Daoy (cell line): ENCODE results near the gene N4BP3. TPM values are rescaled to one million over a fixed set of nuclear protein-coding genes. Genes with fewer than 3 reads are reported as not detected.

Source experiments
- DNase-seq: peaks from one replicate; pipeline ENCODE4 v3.0.0-alpha.2; 2015; ENCODE audit warnings: low read depth
- total RNA-seq: library from RNA; depleted of rRNA; stranded (reverse); fragments of >200 nt; shearing (Covaris generic); gene quantifications from 2 replicates; pipeline ENCODE4 v1.2.3, GENCODE V29; 2014; rRNA removed

The N4BP3 gene
- total RNA-seq, 1 experiment from 2014 or later: 3.5 TPM

GRCh38 chr5:178149199-178149932 is 36.0 kb downstream of the N4BP3 start:
- no peak for DNase-seq

- no peak for DNase-seq
Observed at GRCh38 chr5:178150977-178151734, 37.8 kb downstream of the N4BP3 start.

DNA sequence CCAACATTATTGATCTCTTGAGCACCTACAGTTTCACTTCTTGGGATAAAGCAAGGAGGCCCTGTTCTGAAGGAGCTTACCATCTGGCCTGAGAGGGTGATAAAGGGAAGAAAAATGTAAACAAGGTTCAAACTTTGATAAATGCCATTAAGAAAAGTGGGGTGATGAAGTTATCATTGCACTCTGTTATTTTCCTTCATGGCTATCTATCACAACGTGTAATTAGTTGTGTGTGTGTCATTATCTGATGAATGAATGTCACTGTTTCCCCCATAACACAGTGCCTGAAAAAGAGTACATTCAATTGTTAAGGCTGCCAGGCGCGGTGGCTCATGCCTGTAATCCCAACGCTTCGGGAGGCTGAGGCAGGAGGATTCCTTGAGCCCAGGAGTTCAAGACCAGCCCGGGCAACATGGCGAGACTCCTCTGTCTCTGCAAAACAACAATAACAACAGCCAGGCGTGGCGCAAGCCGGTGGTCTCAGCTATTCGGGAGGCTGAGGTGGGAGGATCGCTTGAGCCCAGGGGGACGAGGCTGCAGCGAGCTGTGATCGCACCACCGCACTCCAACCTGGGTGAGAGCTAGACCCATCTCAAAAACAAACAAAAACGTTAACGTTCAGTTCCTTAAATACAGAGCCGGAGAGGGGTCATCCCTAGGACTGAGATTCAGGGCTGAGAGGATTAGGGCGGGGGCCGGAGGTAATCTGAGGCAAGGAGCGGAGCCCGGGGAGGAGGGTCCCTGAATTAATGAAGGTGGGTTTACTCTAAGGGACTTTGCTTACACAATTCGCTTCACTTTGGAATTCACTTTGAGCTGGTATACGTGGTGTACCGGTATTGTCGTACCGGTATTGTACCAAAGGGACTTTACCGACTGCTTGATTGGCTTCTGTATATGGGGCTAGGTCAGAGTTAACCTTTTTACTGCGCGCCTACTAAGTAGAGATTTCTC is 39.4 kb downstream of the N4BP3 start:
- no peak for DNase-seq

DNA sequence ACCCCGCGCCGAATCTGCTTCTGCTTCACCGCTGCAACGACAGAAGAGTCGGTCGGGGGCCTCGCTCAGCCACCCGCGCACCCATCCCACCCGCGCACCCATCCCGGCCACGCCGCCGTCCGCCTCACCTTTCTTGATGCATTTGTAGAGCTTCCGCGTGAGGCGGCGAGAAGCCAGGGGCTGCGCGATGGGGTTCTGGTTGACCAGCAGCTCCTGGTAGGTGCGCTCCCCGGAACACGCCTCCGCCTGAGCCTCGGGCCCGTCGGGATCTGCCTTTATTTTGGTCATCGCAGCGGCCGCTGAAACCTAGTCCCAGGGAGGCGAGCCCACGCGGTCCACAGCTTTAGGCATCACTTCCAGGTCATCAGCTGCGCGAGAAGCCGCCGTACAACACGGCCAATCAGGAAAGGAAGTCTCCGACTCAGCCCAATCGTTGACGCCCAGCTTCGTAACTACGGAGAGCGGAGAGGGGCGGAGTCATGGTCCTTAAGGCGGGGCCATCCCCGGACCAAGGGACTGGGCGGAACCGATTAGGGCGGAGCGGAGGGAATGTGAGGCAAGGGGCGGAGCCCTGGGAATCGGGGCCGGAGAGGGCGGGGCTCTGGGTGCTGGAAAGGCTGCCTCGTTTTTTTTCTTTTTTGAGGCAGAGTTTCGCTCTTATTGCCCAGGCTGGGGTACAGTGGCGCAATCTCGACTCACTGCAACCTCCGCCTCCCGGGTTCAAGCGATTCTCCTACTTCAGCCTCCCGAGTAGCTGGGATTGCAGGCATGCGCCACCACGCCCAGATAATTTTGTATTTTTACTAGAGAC is 40.4 kb downstream of the N4BP3 start, which contains the start of gene NHP2:
NHP2 (minus strand) TSS at position 356 of the 811 bp plus-strand sequence; CDS start at position 288, 68 bp downstream.
- peak; percentile 99 for DNase-seq

GRCh38 chr5:178155065-178155464 is 41.7 kb downstream of the N4BP3 start:
- DNase-seq: no peak

DNA sequence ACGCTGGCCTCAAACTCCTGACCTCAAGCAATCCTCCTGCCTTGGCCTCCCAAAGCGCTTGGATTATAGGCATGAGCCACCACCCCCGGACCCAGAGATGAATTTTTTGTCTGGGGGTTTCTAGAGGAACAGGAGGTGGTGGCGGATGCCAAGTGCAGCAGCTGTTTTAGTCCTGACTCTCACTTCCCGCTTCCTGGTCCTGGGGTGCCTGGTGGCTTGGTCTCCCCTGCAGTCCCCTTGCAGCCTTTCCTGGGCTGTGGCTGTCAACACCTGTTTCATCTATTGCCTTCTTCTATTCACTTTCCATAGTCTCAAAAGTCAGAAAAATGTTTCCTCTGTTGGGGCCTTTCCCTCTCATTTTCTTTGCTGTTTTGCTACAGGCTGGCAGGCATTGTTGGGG is 46.8 kb downstream of the N4BP3 start:
- no peak for DNase-seq

GRCh38 chr5:178162481-178162880 is 49.1 kb downstream of the N4BP3 start:
- DNase-seq: no peak

DNA sequence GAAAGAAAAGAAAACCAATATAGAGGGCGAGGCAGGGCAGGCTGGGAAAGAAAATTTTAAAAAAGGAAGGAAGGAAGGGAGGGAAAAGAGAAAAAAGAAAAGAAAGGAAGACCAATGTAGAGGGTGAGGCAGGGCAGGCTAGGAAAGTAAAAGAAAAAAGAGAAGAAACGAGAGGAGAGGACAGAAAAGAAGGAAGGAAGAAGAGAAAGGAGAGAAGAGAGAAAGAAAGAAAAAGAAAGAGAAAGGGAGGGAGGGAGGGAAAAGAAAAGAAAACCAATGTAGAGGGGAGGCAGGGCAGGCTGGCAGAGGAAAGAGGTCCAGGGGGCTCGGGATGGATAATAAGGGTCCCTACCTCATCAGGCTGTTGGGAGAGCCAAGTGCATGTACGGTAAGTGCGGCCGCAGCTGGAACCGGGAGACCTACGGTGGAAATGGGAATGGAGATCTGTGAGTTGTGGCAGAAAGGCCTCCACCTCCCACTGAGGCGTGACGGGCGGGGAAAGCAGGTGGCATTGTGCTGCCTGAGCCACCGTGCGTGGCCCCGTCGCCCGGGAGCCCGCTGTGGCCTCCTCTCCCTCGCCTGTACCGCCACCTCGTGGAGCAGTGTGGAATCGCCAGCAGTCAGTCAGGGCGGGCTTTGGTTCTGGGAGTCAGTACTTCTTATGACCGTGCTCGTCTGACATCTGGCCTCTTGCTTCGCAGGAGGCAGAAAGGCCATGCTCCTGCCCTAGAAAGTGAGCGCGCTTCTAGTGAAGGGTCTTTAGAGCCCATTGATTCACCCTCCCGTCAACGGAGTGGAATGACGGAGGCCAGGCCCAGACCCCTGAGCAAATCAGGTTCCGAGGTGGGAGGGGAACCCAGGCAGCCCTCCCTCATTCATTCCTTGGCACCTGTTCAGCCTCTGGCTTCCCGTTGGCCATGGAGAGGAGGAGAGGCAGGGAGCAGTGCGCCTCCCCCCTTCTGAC is 50.7 kb downstream of the N4BP3 start:
- peak; percentile 88 for DNase-seq

- DNase-seq: no peak
Observed at GRCh38 chr5:178165581-178165980, 52.2 kb downstream of the N4BP3 start.

DNA sequence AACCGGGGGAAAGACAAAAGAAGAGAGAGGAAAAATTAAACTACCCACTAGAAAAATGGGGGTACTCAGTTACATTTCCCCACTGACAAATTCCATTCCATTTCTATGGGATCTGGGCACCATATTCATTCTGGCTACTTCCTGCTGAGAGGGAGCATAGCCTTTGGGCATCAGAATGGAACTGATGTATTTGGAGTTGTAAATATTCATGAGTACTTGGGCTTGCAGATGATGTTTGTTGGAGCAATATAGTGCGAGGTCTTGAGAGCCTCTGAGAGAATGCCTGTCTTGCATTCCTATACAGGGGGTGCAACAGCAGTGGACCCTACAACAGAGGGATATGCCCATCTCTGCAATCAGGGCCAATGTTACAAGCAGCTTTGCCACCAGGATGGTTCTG is 57.1 kb downstream of the N4BP3 start:
- DNase-seq: no peak

DNA sequence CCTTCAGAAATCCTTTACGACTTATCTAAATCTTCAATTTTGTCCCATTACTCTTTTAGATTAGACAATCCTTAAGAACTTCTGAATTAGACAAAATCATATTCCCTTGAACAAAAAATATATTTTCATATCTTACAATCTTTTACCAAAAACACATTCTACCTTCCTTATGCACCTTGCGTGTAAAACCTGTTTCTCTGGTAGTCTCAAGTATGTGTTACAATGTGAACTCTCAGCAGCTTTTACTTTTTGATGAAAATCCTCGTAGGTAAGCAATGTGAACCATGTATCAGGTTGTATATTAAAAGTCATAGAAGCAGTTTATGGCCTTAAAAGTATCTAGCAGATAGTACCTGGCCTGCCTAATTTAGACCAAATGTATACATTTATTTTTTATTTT is 61.1 kb downstream of the N4BP3 start:
- DNase-seq: no peak

Other genes starting within 250 kb of the N4BP3 start
- not detected in 2 replicates for gene PROP1, start 117.3 kb upstream of the N4BP3 start, total RNA-seq
- gene RMND5B, start 17.5 kb downstream of the N4BP3 start, total RNA-seq: 19.2 and 34.8 TPM in 2 replicates
- 634 and 724 TPM in 2 replicates for gene NHP2, start 40.4 kb downstream of the N4BP3 start, total RNA-seq
- not detected in 2 replicates for gene GMCL2, start 73.8 kb downstream of the N4BP3 start, total RNA-seq
- gene HNRNPAB, start 91.0 kb downstream of the N4BP3 start, total RNA-seq: 152 and 169 TPM in 2 replicates
- gene PHYKPL, start 119.3 kb downstream of the N4BP3 start, total RNA-seq: 12.3 and 14.1 TPM in 2 replicates